Measurements from ENCODE around the gene MAP4K3. TPM values are rescaled to one million over a fixed set of nuclear protein-coding genes. Genes with fewer than 3 reads are reported as not detected.
"Not testable (repeated sequence)": the region's sequence is repeated elsewhere in the genome, so short reads cannot be mapped to it uniquely, and the experiment has no call there.

MAP4K3 gene
- total RNA-seq, 1 experiment from 2014 or later = 21.0 TPM

DNA sequence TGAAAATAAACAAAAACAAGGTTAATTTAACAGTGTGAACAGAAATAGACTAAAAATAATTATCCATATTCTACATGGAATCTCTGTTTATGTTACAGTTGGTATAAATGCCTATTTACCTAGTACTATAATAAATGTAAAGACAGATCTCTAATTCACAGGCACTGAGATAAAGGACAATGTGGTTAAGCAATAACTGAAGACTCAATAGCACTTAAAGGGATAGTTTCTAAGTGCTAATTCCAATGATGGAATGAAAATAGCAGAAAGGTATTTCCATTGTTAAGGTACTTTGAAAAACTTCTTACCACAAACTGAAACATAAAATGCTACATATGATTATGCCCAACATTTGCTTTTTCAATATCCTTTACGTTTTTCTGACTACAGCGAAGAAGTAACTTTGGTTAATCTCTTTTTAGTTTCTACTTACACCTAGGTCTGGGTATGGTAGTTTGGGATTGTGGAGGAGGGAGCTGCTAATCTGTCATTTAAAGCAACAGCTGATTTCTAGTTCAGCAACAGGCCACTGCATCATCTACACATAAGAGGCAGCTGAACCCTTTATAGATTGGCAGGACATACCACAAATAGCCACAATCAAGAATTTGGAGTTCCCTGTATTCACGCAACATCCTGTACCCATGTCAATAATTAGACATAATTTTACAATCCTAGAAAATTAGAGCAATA, 27.2 kb downstream of the MAP4K3 start:
- DNase-seq (ENCODE audit: low read depth) = no peak

GRCh38 chr2:39408351-39409136, 28.5 kb downstream of the MAP4K3 start:
- no peak for DNase-seq (ENCODE audit: low read depth)

- DNase-seq (ENCODE audit: low read depth) = no peak
These were observed 29.4 kb downstream of the MAP4K3 start for GRCh38 chr2:39407516-39408296.

DNA sequence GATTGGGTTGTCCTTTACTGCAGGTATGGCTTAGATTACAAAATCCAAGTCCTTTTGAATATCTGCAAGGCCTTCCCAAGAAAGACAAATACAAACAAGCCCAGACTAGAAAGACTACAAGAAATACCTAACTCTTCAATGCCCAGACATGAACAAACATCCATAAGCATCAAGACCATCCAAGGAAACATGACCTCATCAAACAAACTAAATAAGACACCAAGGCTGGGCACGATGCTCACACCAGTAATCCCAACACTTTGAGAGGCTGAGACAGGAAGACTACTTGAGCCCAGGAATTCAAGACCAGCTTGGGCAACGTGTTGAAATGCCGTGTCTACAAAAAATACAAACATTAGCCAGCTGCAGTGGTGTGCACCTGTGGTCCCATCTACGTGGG, 31.7 kb downstream of the MAP4K3 start:
- no peak for DNase-seq (ENCODE audit: low read depth)

DNA sequence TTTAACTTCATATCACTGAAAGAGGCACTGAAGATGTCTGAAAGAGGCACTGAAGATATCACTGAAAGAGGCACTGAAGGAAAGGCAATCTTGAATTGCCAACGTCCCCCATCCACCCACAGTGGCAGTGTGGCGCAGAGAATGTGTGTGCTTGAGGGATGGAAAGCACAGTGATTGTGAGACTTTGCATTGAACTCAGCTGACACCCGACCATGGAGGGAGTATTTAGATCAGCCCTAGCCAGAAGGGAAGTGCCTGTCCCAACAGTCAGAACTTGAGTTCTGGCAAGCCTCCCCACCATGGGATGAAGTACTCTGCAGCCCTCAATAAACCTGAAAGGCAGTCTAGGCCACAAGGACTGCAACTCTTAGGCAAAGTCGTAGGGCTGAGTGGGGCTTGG, 33.8 kb downstream of the MAP4K3 start:
- DNase-seq (ENCODE audit: low read depth) = no peak

DNA sequence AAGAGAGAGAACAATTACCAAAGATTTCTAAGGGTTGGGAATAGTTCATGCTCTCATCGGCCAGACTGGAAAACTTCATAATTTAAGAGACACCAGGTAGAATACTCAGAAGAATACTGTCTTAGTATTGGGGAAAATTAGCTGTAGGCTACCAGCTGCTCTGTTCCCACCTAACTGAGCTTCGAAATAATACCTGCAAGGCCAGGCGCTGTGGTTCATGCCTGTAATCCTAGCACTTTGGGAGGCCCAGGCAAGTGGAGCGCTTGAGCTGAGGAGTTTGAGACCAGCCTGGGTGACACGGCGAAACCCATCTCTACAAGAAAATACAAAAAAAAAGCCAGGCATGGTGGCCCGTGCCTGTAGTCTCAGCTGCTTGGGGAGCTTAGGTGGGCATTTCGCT, 35.8 kb downstream of the MAP4K3 start:
- DNase-seq (ENCODE audit: low read depth) = no peak

DNA sequence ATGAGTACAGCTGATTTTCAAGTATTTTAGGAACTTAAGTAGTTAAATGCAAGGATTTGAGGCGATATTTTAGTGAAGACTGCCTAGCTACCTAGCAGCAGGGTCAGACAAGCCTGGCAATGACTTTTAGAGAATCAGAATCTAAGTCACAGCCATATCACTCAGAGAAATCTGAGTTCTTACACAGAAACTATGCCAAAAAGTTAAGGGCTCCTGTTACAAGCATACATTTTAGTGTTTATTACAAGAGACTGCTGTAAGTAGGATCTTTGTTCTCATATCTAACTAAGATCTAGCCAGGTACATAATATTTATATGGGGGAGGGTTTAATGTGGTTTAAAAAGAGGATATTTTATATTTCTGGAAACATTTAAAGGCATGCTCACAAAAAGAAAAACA, 37.5 kb downstream of the MAP4K3 start:
- DNase-seq (ENCODE audit: low read depth) = no peak

DNA sequence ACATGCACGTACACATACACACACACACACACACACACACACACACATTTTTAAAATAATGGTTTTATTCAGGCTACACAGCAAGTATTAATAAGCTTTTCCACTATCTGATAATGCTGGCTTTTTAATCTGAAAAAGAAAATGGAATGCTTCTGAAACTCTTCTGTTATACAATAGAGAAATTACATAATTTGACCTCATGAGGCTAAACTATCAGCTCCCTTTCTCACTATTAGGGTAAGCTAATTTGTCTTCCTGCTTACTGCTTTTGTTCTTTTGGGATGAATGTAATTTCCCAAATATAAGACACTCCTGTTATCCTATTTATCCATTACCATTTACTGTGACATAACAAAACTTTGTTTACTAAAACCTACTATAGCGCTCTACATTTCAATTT, 41.8 kb downstream of the MAP4K3 start:
- no peak for DNase-seq (ENCODE audit: low read depth)

- DNase-seq (ENCODE audit: low read depth) = peak; percentile 39
These were observed 42.5 kb downstream of the MAP4K3 start for GRCh38 chr2:39394516-39394961.

- no peak for DNase-seq (ENCODE audit: low read depth)
These were observed 44.4 kb downstream of the MAP4K3 start for GRCh38 chr2:39392672-39393071.

- no peak for DNase-seq (ENCODE audit: low read depth)
These were observed 46.9 kb downstream of the MAP4K3 start for GRCh38 chr2:39390216-39390615.

- no peak for DNase-seq (ENCODE audit: low read depth)
These were observed 51.0 kb downstream of the MAP4K3 start for GRCh38 chr2:39386064-39386463.

- DNase-seq (ENCODE audit: low read depth) = peak; percentile 6
These were observed 51.9 kb downstream of the MAP4K3 start for GRCh38 chr2:39385172-39385571.

- DNase-seq (ENCODE audit: low read depth) = not testable (repeated sequence)
These were observed 53.0 kb downstream of the MAP4K3 start for GRCh38 chr2:39384071-39384470.

DNA sequence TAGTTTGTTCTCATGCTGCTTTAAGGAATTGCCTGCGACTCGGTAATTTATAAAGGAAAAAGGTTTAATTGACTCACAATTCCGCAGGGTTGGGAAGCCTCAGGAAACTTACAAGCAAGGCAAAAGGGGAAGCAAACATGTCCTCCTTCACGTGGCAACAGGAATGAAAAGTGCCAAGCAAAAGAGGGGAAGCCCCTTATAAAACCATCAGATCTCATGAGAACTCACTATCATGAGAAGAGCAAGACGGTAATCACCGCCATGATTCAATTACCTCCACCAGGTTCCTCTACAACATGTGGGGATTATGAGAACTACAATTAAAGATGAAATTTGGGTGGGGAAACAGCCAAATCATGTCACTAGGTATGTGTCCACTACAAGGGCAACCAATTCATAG, 53.9 kb downstream of the MAP4K3 start:
- no peak for DNase-seq (ENCODE audit: low read depth)

- no peak for DNase-seq (ENCODE audit: low read depth)
These were observed 55.4 kb downstream of the MAP4K3 start for GRCh38 chr2:39381653-39382052.

- DNase-seq (ENCODE audit: low read depth) = peak; percentile 9
These were observed 56.4 kb downstream of the MAP4K3 start for GRCh38 chr2:39380525-39381150.

DNA sequence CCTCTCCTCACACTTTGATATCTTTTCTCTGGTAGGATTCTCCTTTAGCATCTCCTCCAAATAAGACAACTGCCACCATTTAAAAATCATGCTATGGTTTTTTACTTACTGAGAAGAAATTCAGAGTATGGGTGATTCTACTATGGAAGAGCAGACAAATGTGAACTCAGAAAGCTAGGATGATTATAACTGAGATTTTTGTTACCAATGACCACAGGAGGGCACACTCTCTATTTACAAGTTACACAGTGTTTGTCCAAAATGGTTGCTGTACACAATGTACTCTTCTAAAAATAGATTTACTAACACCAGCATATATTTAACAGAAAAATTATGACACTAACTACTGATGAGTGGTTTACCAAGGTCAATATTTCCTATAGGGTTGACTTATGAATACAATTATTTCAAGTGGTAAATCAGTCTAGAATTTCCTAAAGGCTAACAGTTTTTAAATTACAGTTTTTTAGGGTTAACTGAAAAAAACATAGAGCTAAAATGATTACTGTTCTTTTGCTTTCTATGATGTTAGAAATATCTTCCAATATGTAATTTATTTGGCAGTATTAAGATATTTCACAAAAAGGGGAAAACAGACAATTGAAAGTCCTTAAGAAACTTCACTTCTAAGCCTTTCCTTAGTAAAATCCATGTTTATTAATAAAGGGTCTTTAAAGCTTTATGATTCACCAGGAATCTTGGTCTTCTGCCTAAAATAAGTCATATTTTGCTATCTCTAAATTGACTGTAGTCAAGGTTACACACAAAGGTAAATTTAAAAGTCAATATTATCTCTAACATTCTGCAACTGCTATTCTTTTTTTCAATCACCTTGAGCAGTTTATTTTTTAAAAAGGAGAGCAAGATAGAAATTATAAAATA, 57.2 kb downstream of the MAP4K3 start:
- DNase-seq (ENCODE audit: low read depth) = peak; percentile 55

GRCh38 chr2:39378968-39379367, 58.1 kb downstream of the MAP4K3 start:
- no peak for DNase-seq (ENCODE audit: low read depth)

DNA sequence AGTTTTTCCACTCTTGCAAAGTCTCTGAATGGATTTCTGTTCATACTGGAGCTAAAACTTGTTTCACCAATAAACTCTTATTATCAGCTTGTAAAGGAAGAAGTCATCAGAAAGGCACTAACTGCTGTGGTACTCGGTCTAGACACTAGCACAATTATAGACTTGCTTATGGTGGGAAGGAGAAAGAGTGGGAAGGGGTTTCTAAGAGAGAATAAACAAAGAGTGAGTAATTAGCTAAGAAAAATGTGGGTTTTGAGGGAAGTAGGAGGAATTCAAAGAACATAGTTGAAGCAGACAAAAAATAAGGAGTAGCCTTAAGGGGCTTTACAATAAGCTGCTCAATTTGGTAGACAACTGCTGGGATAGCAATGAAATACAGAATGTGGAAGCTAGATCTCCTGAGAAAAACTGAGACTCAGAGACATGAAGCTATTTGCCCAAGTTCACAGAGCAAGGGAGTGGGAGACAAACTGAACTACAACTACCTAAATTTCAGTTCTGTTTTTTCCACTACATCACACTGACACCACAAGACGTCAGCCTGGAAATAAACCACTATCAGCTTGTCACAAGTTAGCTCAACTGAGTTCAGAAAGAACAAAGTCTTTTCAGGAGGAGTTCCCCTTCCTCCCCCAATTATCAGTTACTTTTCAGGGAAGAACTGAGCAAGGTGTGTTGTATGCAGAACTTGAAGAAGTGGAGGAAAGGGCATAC, 59.7 kb downstream of the MAP4K3 start:
- DNase-seq (ENCODE audit: low read depth) = no peak

Measured in M059J (cell line).